C4-2B (cell line): ENCODE measurements around the gene ZFP1.

ENCODE experiments used
- H3K27ac ChIP-seq: fragments of 450-650 bp; 2 replicates; pipeline ENCODE4 v1.5.1; 2017
- ZFX ChIP-seq: fragments of 450-650 bp; IDR thresholded peaks from 2 replicates; pipeline ENCODE4 v1.6.1; 2017
- TF ChIP-seq, protein P1 (sequence below): fragments of 450-650 bp; conservative IDR thresholded peaks from 2 replicates; pipeline ENCODE4 v1.5.1; 2017; ENCODE audit warnings: mild to moderate bottlenecking

ZFP1 gene

DNA sequence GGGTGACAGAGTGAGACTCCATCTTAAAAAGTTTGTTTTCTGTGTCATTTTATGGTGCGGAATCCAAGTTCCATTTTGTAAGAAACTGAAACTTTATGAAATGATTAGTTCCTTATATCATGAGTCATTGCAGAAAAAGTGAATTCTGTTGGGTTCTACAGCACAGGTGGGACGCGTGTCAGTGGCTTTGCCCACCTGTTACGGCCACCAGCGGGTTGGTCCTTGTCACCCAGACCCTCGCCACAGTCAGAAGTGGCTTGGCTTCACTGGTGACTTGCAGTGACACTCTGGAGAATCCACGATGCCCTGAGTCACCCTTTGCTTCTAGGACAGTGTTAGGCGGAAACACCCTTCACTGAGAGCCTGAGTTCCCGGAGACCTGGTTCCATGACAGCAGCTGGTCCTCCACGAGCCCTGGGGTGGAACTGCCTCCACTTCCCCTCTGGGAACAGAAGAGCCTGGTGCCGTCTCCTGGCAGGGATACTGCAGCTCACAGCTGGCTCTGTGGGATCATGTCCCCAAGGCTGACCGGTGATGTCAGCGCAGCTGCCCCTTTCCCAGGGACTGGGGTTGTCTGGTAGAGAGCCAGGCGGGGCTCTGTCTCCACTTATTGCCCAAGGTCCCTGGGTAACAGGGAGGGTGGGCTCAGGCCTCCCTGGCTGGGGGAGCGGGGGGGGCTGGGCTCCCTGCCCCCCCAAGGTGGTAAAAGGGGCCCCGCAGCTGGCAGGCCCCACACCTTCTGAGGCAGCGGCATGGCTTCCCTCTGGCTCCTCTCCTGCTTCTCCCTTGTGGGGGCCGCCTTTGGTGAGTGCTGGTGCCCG lies 70.1 kb downstream of the ZFP1 start, which contains the start of gene CTRB1:
Gene CTRB1 (plus strand): TSS at position 733 of the 821 bp plus-strand sequence. CDS start 20 bp downstream, at position 753.
- TF ChIP-seq, protein P1, sequence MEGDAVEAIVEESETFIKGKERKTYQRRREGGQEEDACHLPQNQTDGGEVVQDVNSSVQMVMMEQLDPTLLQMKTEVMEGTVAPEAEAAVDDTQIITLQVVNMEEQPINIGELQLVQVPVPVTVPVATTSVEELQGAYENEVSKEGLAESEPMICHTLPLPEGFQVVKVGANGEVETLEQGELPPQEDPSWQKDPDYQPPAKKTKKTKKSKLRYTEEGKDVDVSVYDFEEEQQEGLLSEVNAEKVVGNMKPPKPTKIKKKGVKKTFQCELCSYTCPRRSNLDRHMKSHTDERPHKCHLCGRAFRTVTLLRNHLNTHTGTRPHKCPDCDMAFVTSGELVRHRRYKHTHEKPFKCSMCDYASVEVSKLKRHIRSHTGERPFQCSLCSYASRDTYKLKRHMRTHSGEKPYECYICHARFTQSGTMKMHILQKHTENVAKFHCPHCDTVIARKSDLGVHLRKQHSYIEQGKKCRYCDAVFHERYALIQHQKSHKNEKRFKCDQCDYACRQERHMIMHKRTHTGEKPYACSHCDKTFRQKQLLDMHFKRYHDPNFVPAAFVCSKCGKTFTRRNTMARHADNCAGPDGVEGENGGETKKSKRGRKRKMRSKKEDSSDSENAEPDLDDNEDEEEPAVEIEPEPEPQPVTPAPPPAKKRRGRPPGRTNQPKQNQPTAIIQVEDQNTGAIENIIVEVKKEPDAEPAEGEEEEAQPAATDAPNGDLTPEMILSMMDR, result no peak
- no peak for TF ChIP-seq ZFX
- no peak within 1 kb of the TSS for H3K27ac ChIP-seq

DNA sequence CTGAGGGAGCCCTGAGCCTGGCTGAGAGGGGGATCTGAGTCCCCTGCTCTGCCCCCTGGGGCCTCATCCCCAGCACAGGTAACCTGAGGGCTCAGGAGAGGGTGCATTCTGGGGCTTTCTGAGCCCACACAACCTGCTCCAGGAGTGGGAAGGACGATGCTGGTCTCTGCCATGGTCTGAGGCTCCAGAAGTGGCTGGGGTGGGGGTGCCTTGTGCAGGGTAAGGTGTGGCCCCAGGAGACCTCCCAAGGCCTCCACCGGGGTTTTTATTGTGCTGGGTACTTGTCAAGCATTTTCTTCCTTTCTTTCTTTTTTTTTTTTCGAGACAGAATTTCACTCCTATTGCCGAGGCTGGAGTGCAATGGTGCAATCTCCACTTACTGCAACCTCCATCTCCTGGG lies 70.8 kb downstream of the ZFP1 start:
- H3K27ac ChIP-seq, result no peak overlapping the region

DNA sequence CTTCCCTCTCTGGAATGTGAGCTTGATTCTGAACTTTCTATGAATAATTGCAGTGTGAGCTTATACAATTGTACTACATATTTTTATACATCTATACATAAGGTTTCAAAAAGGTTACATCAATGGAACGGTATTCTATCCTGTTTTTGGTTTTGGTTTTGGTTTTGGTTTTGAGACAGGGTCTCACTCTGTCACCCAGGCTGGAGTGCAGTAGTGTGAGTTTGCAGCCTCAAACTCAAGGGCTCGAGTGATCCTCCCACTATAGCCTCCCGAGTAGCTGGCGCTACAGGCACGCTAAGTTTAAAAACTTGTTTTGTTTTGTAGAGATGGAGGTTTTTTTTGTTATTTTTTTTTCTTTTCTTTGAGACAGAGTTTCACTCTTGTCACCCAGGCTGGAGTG lies 71.5 kb downstream of the ZFP1 start:
- no peak for TF ChIP-seq ZFX
- TF ChIP-seq, protein P1, result no peak
- no peak overlapping the region for H3K27ac ChIP-seq

More for the DNA sequence above, 70.8 kb downstream of the ZFP1 start:
- TF ChIP-seq, protein P1, result no peak
- TF ChIP-seq ZFX, result no peak
